Mesendoderm (in vitro differentiated cells): Measurements from ENCODE around the gene BROX.

ENCODE experiments used
- DNase-seq: peaks from one replicate; pipeline ENCODE4 v3.0.0; 2013
- H2AK5ac ChIP-seq: 2 replicates; pipeline ENCODE4 v1.6.1; 2013; ENCODE audit warnings: low read length, inconsistent platforms
- H2BK120ac ChIP-seq: 2 replicates; pipeline ENCODE4 v1.6.1; 2013; ENCODE audit warnings: low read depth, mild to moderate bottlenecking, low read length, moderate library complexity, mixed read lengths
- H2BK15ac ChIP-seq: replicated peaks from 2 replicates; pipeline ENCODE4 v1.6.1; 2013; ENCODE audit warnings: low read depth, mild to moderate bottlenecking, moderate library complexity
- H2BK5ac ChIP-seq: 2 replicates; pipeline ENCODE4 v1.6.1; 2013; ENCODE audit warnings: low read length, inconsistent platforms
- H3K18ac ChIP-seq: 2 replicates; pipeline ENCODE4 v1.6.1; 2013; ENCODE audit warnings: mild to moderate bottlenecking, low read length, mixed read lengths
- H3K23ac ChIP-seq: one replicate; pipeline ENCODE4 v1.6.1; 2013; ENCODE audit warnings: low read length
- H3K27ac ChIP-seq: 2 replicates; pipeline ENCODE4 v1.5.1; 2013; ENCODE audit warnings: low read depth, mild to moderate bottlenecking, inconsistent platforms, low read length, moderate library complexity
- H3K27me3 ChIP-seq: 2 replicates; pipeline ENCODE4 v1.6.1; 2013; ENCODE audit warnings: low read length, control low read depth, mild to moderate bottlenecking, inconsistent platforms; ENCODE audit not compliant: insufficient read depth, poor library complexity
- H3K36me3 ChIP-seq: 2 replicates; pipeline ENCODE4 v1.6.1; 2013; ENCODE audit warnings: low read length, inconsistent platforms; ENCODE audit not compliant: control insufficient read depth, insufficient read depth
- H3K4ac ChIP-seq: one replicate; pipeline ENCODE4 v1.6.1; 2013; ENCODE audit warnings: low read depth, mild to moderate bottlenecking, low read length, moderate library complexity
- H3K4me1 ChIP-seq: 2 replicates; pipeline ENCODE4 v1.6.1; 2013; ENCODE audit warnings: low read depth, low read length, inconsistent platforms; ENCODE audit not compliant: control insufficient read depth
- H3K4me2 ChIP-seq: 2 replicates; pipeline ENCODE4 v1.6.1; 2013; ENCODE audit warnings: low read length
- H3K4me3 ChIP-seq: 2 replicates; pipeline ENCODE4 v1.5.1; 2013; ENCODE audit warnings: mild to moderate bottlenecking, low read length
- H3K56ac ChIP-seq: one replicate; pipeline ENCODE4 v1.6.1; 2013; ENCODE audit warnings: low read length
- H3K79me1 ChIP-seq: 2 replicates; pipeline ENCODE4 v1.6.1; 2013; ENCODE audit warnings: low read length, inconsistent platforms
- H3K79me2 ChIP-seq: 2 replicates; pipeline ENCODE4 v1.6.1; 2013; ENCODE audit warnings: mild to moderate bottlenecking, low read length; ENCODE audit not compliant: control insufficient read depth, insufficient read depth
- H3K9ac ChIP-seq: 2 replicates; pipeline ENCODE4 v1.6.1; 2013; ENCODE audit warnings: low read length, inconsistent platforms
- H4K5ac ChIP-seq: one replicate; pipeline ENCODE4 v1.6.1; 2013; ENCODE audit warnings: low read length
- H4K8ac ChIP-seq: one replicate; pipeline ENCODE4 v1.6.1; 2013; ENCODE audit warnings: low read depth, mild to moderate bottlenecking, control low read depth, low read length, moderate library complexity
- WGBS: extraction: QIAGEN DNeasy Blood & Tissue Kit; methylation state at CpG from one replicate; pipeline ENCODE4 v1.1.7; 2013; ENCODE audit warnings: low lambda C conversion rate, missing lambda C conversion rate; ENCODE audit not compliant: insufficient coverage; ENCODE audit errors: extremely low coverage; 5-methylcytosine and 5-hydroxymethylcytosine counted together

The BROX gene

GRCh38 chr1:222777977-222778376, 65.6 kb downstream of the BROX start:
- no peak overlapping the region for H3K4me2 ChIP-seq
- H4K8ac ChIP-seq, result no peak overlapping the region
- no peak overlapping the region for H2BK120ac ChIP-seq
- H4K5ac ChIP-seq, result no peak overlapping the region
- no peak overlapping the region for H3K27ac ChIP-seq
- WGBS, result no CpG with 5 or more reads among the region's 2 CpGs
- no peak overlapping the region for H3K23ac ChIP-seq
- no peak overlapping the region for H2AK5ac ChIP-seq
- no peaks in the 10 kb centered on the region for H3K79me1 ChIP-seq
- H3K79me2 ChIP-seq, result no peaks in the 10 kb centered on the region
- H2BK5ac ChIP-seq, result no peak overlapping the region
- H3K36me3 ChIP-seq, result no peaks in the 10 kb centered on the region
- no peak overlapping the region for H3K18ac ChIP-seq
- H3K4me1 ChIP-seq, result no peaks in the 10 kb centered on the region
- H3K56ac ChIP-seq, result no peak overlapping the region
- H3K4ac ChIP-seq, result no peak overlapping the region
- no peak overlapping the region for H3K4me3 ChIP-seq
- no peak overlapping the region for H3K9ac ChIP-seq
- no peaks in the 10 kb centered on the region for H3K27me3 ChIP-seq
- no peak for DNase-seq
- H2BK15ac ChIP-seq, result no peak overlapping the region

- Histone ChIP-seq H3K79me1 (no peaks in the 10 kb centered on the region), H3K4me2 (no peak overlapping the region), H3K4me3 (no peak overlapping the region), H3K4me1 (no peaks in the 10 kb centered on the region), H3K9ac (no peak overlapping the region), H3K79me2 (no peaks in the 10 kb centered on the region), H2BK5ac (no peak overlapping the region), H4K8ac (no peak overlapping the region), H3K27ac (no peak overlapping the region), H2AK5ac (no peak overlapping the region), H2BK15ac (no peak overlapping the region), H3K36me3 (no peaks in the 10 kb centered on the region), H2BK120ac (no peak overlapping the region), H3K23ac (no peak overlapping the region), H3K27me3 (no peaks in the 10 kb centered on the region), H3K56ac (no peak overlapping the region), H3K18ac (no peak overlapping the region), H3K4ac (no peak overlapping the region), H4K5ac (no peak overlapping the region)
- no CpG with 5 or more reads among the region's 4 CpGs for WGBS
- DNase-seq, result no peak
Measured at GRCh38 chr1:222781251-222781650, 68.9 kb downstream of the BROX start.

- H2BK120ac ChIP-seq, result no peak overlapping the region
- no peak for DNase-seq
- H3K4me3 ChIP-seq, result no peak overlapping the region
- H4K5ac ChIP-seq, result no peak overlapping the region
- H3K4me2 ChIP-seq, result no peak overlapping the region
- no peak overlapping the region for H3K27ac ChIP-seq
- H3K18ac ChIP-seq, result no peak overlapping the region
- H3K56ac ChIP-seq, result no peak overlapping the region
- no peak overlapping the region for H4K8ac ChIP-seq
- H3K4me1 ChIP-seq, result no peaks in the 10 kb centered on the region
- no peaks in the 10 kb centered on the region for H3K27me3 ChIP-seq
- H3K36me3 ChIP-seq, result no peaks in the 10 kb centered on the region
- H2AK5ac ChIP-seq, result no peak overlapping the region
- H2BK5ac ChIP-seq, result no peak overlapping the region
- no peaks in the 10 kb centered on the region for H3K79me1 ChIP-seq
- no peak overlapping the region for H3K4ac ChIP-seq
- H3K9ac ChIP-seq, result no peak overlapping the region
- H3K23ac ChIP-seq, result no peak overlapping the region
- no peak overlapping the region for H2BK15ac ChIP-seq
- no peaks in the 10 kb centered on the region for H3K79me2 ChIP-seq
Measured at GRCh38 chr1:222783051-222783450, 70.7 kb downstream of the BROX start.

- Histone ChIP-seq H4K5ac (no peak overlapping the region), H3K27me3 (no peaks in the 10 kb centered on the region), H3K23ac (no peak overlapping the region), H3K18ac (no peak overlapping the region), H3K4ac (no peak overlapping the region), H2BK120ac (no peak overlapping the region), H3K56ac (no peak overlapping the region), H3K79me1 (no peaks in the 10 kb centered on the region), H4K8ac (no peak overlapping the region), H2BK15ac (no peak overlapping the region), H3K4me1 (no peaks in the 10 kb centered on the region), H2BK5ac (no peak overlapping the region), H2AK5ac (no peak overlapping the region), H3K4me3 (no peak overlapping the region), H3K27ac (no peak overlapping the region), H3K79me2 (no peaks in the 10 kb centered on the region), H3K4me2 (no peak overlapping the region), H3K9ac (no peak overlapping the region), H3K36me3 (no peaks in the 10 kb centered on the region)
- DNase-seq, result no peak
- WGBS, result no CpG with 5 or more reads among the region's 3 CpGs
Measured at GRCh38 chr1:222784371-222784770, 72.0 kb downstream of the BROX start.
